ENCODE results near the gene ARPC4. TPM values are rescaled to one million over a fixed set of nuclear protein-coding genes. Genes with fewer than 3 reads are reported as not detected.
A peak's percentile ranks its signal among the peaks of the same experiment; 100 is the strongest.

The ARPC4 gene
- total RNA-seq, 6 donors from 2014 or later = 88.3 to 186 (median 158) TPM

- no peak for DNase-seq
- no peaks in the 10 kb centered on the region for H3K27me3 ChIP-seq
- no peak overlapping the region for H3K27ac ChIP-seq
- WGBS, 2 donors = 94 to 97% methylated on average over 7 of the region's 7 CpGs
- peaks cover 4 to 10% (median 7%) of the 10 kb centered on the region in 4 donors for H3K4me1 ChIP-seq
- ATAC-seq (ENCODE audit: low FRiP score in 2 of 2) = no peak
- TF ChIP-seq CTCF (IDR thresholded peaks at IDR 0.05) = no peak
- TF ChIP-seq POLR2AphosphoS5 (IDR thresholded peaks at IDR 0.05) = no peak
- no peak for TF ChIP-seq EP300 (IDR thresholded peaks at IDR 0.05)
- no peak for TF ChIP-seq POLR2A (IDR thresholded peaks at IDR 0.05)
- H3K9me3 ChIP-seq = no peaks in the 10 kb centered on the region
- peaks cover 21 to 79% (median 52%) of the 10 kb centered on the region in 4 donors for H3K36me3 ChIP-seq
- H3K4me3 ChIP-seq = no peak overlapping the region
Measured at GRCh38 chr3:9786209-9786739, 6.6 kb upstream of the ARPC4 start.

GRCh38 chr3:9786825-9787669 is 5.8 kb upstream of the ARPC4 start:
- Histone ChIP-seq H3K4me1 (peaks cover 11 to 14% (median 13%) of the 10 kb centered on the region in 4 donors), H3K36me3 (peaks cover 21 to 71% (median 47%) of the 10 kb centered on the region in 4 donors)
- 93 to 95% methylated on average over 13 of the region's 13 CpGs for WGBS, 2 donors

GRCh38 chr3:9787714-9788113 is 5.2 kb upstream of the ARPC4 start:
- DNase-seq = no peak
- H3K4me1 ChIP-seq = peaks cover 9 to 14% (median 13%) of the 10 kb centered on the region in 4 donors
- 86 to 88% methylated on average over 6 of the region's 6 CpGs for WGBS, 2 donors
- H3K27ac ChIP-seq = no peak overlapping the region
- TF ChIP-seq POLR2A (IDR thresholded peaks at IDR 0.05) (no peak), EP300 (IDR thresholded peaks at IDR 0.05) (no peak), CTCF (IDR thresholded peaks at IDR 0.05) (no peak), POLR2AphosphoS5 (IDR thresholded peaks at IDR 0.05) (no peak)
- H3K9me3 ChIP-seq = no peaks in the 10 kb centered on the region
- H3K27me3 ChIP-seq = no peaks in the 10 kb centered on the region
- H3K4me3 ChIP-seq = no peak overlapping the region
- H3K36me3 ChIP-seq = peaks cover 21 to 64% (median 44%) of the 10 kb centered on the region in 4 donors
- ATAC-seq (ENCODE audit: low FRiP score in 2 of 2) = no peak

More at GRCh38 chr3:9786825-9787669, 5.8 kb upstream of the ARPC4 start:
- H3K9me3 ChIP-seq = no peaks in the 10 kb centered on the region
- no peak for DNase-seq
- no peak overlapping the region for H3K27ac ChIP-seq
- H3K4me3 ChIP-seq = no peak overlapping the region
- no peak for TF ChIP-seq EP300 (IDR thresholded peaks at IDR 0.05)
- peak in 2 of 6 experiments; percentile 16 to 23 for TF ChIP-seq CTCF (IDR thresholded peaks at IDR 0.05)
- no peak for TF ChIP-seq POLR2A (IDR thresholded peaks at IDR 0.05)
- TF ChIP-seq POLR2AphosphoS5 (IDR thresholded peaks at IDR 0.05) = no peak
- ATAC-seq (ENCODE audit: low FRiP score in 2 of 2) = no peak
- no peaks in the 10 kb centered on the region for H3K27me3 ChIP-seq

GRCh38 chr3:9791127-9791526 is 1.8 kb upstream of the ARPC4 start:
- Histone ChIP-seq H3K27me3 (no peaks in the 10 kb centered on the region), H3K4me1 (peaks cover 28 to 39% (median 33%) of the 10 kb centered on the region in 4 donors), H3K9me3 (no peaks in the 10 kb centered on the region), H3K4me3 (no peak overlapping the region), H3K27ac (peak overlapping the region; percentile 91 to 99 (median 98)), H3K36me3 (peaks cover 9 to 34% (median 24%) of the 10 kb centered on the region in 4 donors)
- WGBS, 2 donors = 95 to 97% methylated on average over 4 to 11 of the region's 11 CpGs
- DNase-seq = no peak
- TF ChIP-seq POLR2AphosphoS5 (IDR thresholded peaks at IDR 0.05) (no peak), POLR2A (IDR thresholded peaks at IDR 0.05) (no peak), CTCF (IDR thresholded peaks at IDR 0.05) (no peak), EP300 (IDR thresholded peaks at IDR 0.05) (no peak)
- no peak for ATAC-seq (ENCODE audit: low FRiP score in 2 of 2)

All from upper lobe of left lung (tissue), 6 donors.